NB4 (cell line): Measurements from ENCODE around the gene SCO2.

Experiments
- DNase-seq: peaks from one replicate; pipeline ENCODE4 v3.0.0; 2010; ENCODE audit warnings: low read depth
- H3K4me3 ChIP-seq: one replicate; pipeline ENCODE4 v1.5.1; 2011; ENCODE audit warnings: mild to moderate bottlenecking, low read depth, low read length, moderate library complexity
- CTCF ChIP-seq: IDR thresholded peaks from one replicate; pipeline ENCODE4 v1.5.1; 2012; ENCODE audit warnings: low read depth, low read length
- MAX ChIP-seq: IDR thresholded peaks from 2 replicates; pipeline ENCODE4 v1.6.1; 2011; ENCODE audit warnings: low read depth, low read length
- MYC ChIP-seq: IDR thresholded peaks from 2 replicates; pipeline ENCODE4 v1.6.1; 2011; ENCODE audit warnings: low read depth, low read length
- POLR2A ChIP-seq: IDR thresholded peaks from 2 replicates; pipeline ENCODE4 v1.6.1; 2011; ENCODE audit warnings: mild to moderate bottlenecking; ENCODE audit not compliant: insufficient read length; ENCODE audit errors: extremely low read depth

Gene SCO2

GRCh38 chr22:50505776-50506610 lies 19.4 kb downstream of the SCO2 start:
- TF ChIP-seq CTCF = no peak
- no peak for TF ChIP-seq MAX
- no peak for TF ChIP-seq POLR2A
- no peak for TF ChIP-seq MYC
- H3K4me3 ChIP-seq = no peak overlapping the region
- DNase-seq = no peak

GRCh38 chr22:50505276-50505775 lies 20.1 kb downstream of the SCO2 start:
- no peak for DNase-seq
- no peak for TF ChIP-seq MAX
- no peak overlapping the region for H3K4me3 ChIP-seq

GRCh38 chr22:50504369-50505211 lies 20.8 kb downstream of the SCO2 start:
- no peak overlapping the region for H3K4me3 ChIP-seq
- DNase-seq = no peak
- no peak for TF ChIP-seq POLR2A
- TF ChIP-seq MAX = no peak
- TF ChIP-seq MYC = no peak
- no peak for TF ChIP-seq CTCF

- TF ChIP-seq CTCF (no peak), MAX (no peak), MYC (no peak), POLR2A (no peak)
- no peak overlapping the region for H3K4me3 ChIP-seq
- no peak for DNase-seq
Observed at GRCh38 chr22:50503475-50504145, 21.8 kb downstream of the SCO2 start.

GRCh38 chr22:50502628-50503474 lies 22.5 kb downstream of the SCO2 start:
- TF ChIP-seq POLR2A (no peak), MAX (no peak), CTCF (no peak), MYC (no peak)
- no peak overlapping the region for H3K4me3 ChIP-seq
- no peak for DNase-seq
